ENCODE measurements around the gene CMTM3.

The CMTM3 gene

DNA sequence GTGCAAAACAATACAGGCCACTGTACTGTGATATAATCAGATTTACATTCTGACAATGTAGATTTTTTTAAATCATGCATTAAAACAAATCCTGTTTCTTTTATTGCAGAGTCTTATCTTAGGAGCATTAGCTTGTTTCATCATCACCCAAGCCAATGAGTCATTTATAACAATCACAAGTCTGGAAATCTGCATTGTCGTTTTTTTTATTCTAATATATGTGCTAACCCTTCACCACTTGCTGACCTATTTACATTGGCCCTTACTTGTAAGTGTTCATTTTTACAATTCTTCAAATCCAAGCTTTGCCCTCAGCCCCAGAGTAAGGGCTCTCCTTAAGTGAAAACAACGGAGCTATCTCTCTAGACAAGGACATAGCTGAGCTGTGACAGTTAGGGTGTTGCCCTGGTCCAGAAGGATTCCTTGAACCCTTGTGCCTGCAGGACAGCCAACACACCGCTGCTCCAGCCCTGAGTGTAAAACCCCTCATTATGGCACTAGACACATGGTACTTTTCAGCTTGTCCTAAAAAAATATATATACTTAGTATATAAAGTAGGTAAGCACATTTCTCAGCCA is 34.6 kb upstream of the CMTM3 start:
- H3K36me3 ChIP-seq: peaks cover 69% of the 10 kb centered on the region
- TF ChIP-seq, protein P1, sequence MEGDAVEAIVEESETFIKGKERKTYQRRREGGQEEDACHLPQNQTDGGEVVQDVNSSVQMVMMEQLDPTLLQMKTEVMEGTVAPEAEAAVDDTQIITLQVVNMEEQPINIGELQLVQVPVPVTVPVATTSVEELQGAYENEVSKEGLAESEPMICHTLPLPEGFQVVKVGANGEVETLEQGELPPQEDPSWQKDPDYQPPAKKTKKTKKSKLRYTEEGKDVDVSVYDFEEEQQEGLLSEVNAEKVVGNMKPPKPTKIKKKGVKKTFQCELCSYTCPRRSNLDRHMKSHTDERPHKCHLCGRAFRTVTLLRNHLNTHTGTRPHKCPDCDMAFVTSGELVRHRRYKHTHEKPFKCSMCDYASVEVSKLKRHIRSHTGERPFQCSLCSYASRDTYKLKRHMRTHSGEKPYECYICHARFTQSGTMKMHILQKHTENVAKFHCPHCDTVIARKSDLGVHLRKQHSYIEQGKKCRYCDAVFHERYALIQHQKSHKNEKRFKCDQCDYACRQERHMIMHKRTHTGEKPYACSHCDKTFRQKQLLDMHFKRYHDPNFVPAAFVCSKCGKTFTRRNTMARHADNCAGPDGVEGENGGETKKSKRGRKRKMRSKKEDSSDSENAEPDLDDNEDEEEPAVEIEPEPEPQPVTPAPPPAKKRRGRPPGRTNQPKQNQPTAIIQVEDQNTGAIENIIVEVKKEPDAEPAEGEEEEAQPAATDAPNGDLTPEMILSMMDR (IDR thresholded peaks at IDR 0.05): no peak
- H3K4me1 ChIP-seq (ENCODE audit: control insufficient read depth in 1 of 2, insufficient read depth in 1 of 2, low read depth in 1 of 2, low read length in 1 of 2): peaks cover 0 to 4% of the 10 kb centered on the region in 2 experiments
- no peak overlapping the region for H3K4me3 ChIP-seq (ENCODE audit: low read depth in 1 of 2, low read length in 1 of 2)
- no peaks in the 10 kb centered on the region for H3K27me3 ChIP-seq
- H3K9me3 ChIP-seq: no peaks in the 10 kb centered on the region
- H3K27ac ChIP-seq: peak overlapping the region; percentile 54

DNA sequence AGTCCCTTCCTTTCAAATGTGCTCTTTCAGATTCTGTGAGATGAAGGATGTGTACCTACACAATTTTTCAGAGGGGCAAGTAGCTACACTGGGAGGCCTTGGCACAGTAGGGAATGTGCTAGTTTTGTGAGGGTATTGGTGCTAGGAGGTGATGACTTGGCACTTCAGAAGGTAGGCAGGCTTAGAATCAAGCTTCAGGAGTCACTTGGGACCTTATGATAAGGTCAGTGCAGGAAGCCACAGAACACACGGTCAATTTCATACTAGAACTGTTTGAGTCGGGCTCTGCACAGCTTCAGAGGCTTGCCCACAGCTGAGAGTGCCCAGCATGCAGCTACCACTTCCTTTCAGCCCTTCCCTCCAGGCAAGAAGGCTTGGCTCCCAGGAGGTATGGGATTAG is 32.1 kb upstream of the CMTM3 start:
- peaks cover 8% of the 10 kb centered on the region for H3K27me3 ChIP-seq
- TF ChIP-seq, protein P1 (IDR thresholded peaks at IDR 0.05): no peak
- H3K27ac ChIP-seq: peak overlapping the region; percentile 54
- no peaks in the 10 kb centered on the region for H3K9me3 ChIP-seq
- peaks cover 0 to 4% of the 10 kb centered on the region in 2 experiments for H3K4me1 ChIP-seq (ENCODE audit: control insufficient read depth in 1 of 2, insufficient read depth in 1 of 2, low read depth in 1 of 2, low read length in 1 of 2)
- H3K4me3 ChIP-seq (ENCODE audit: low read depth in 1 of 2, low read length in 1 of 2): no peak overlapping the region
- peaks cover 47% of the 10 kb centered on the region for H3K36me3 ChIP-seq

DNA sequence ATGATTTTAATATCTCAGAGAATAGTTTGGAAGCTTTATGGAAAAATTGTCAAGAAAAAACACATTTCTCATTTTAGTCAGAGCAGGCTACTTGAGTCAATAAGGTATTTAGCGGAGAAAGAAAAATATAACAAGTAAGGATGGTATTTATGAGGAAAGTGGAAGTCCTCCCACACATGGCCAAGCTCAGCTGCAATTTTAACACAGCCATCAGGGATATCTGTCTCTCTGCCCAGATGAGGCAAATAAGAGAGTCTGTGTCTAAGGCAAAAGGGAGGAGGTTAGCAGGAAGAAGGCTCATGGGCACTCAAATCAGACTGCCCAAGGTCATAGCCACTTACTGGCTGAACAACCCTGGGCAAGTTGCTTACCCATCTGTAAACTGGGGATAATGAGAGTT is 30.4 kb upstream of the CMTM3 start:
- H3K36me3 ChIP-seq: peaks cover 34% of the 10 kb centered on the region
- H3K4me1 ChIP-seq (ENCODE audit: control insufficient read depth in 1 of 2, insufficient read depth in 1 of 2, low read depth in 1 of 2, low read length in 1 of 2): peaks cover 6 to 12% of the 10 kb centered on the region in 2 experiments
- TF ChIP-seq, protein P1 (IDR thresholded peaks at IDR 0.05): no peak
- no peak overlapping the region for H3K4me3 ChIP-seq (ENCODE audit: low read depth in 1 of 2, low read length in 1 of 2)
- H3K9me3 ChIP-seq: no peaks in the 10 kb centered on the region
- H3K27me3 ChIP-seq: peaks cover 25% of the 10 kb centered on the region
- no peak overlapping the region for H3K27ac ChIP-seq

DNA sequence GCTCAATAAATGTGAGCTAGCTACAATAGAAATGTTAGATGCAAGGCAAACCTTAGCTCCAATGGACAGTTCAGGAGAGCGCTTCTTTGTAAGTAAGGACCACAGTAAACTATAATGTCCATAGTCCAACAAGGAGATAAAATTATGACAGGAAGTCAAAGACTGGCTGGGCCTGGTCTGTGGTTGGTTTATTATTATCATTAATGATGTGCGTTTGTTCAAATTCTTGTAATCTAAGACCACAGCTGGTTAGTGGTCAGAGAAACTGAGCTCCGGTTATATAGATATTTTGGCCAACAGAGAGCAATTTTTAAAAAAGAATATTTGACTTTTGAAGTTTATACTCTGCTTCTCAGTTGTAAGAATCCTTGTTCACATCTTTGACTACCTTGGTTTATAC is 30.0 kb upstream of the CMTM3 start:
- TF ChIP-seq, protein P1 (IDR thresholded peaks at IDR 0.05): no peak
- H3K27ac ChIP-seq: no peak overlapping the region
- peaks cover 10 to 16% of the 10 kb centered on the region in 2 experiments for H3K4me1 ChIP-seq (ENCODE audit: control insufficient read depth in 1 of 2, insufficient read depth in 1 of 2, low read depth in 1 of 2, low read length in 1 of 2)
- H3K36me3 ChIP-seq: peaks cover 32% of the 10 kb centered on the region
- H3K4me3 ChIP-seq (ENCODE audit: low read depth in 1 of 2, low read length in 1 of 2): no peak overlapping the region
- no peaks in the 10 kb centered on the region for H3K9me3 ChIP-seq
- H3K27me3 ChIP-seq: peaks cover 30% of the 10 kb centered on the region

- peaks cover 27% of the 10 kb centered on the region for H3K36me3 ChIP-seq
- peaks cover 10 to 17% of the 10 kb centered on the region in 2 experiments for H3K4me1 ChIP-seq (ENCODE audit: control insufficient read depth in 1 of 2, insufficient read depth in 1 of 2, low read depth in 1 of 2, low read length in 1 of 2)
- no peak overlapping the region for H3K4me3 ChIP-seq (ENCODE audit: low read depth in 1 of 2, low read length in 1 of 2)
- H3K9me3 ChIP-seq: no peaks in the 10 kb centered on the region
- TF ChIP-seq, protein P1 (IDR thresholded peaks at IDR 0.05): no peak
- H3K27me3 ChIP-seq: peaks cover 35% of the 10 kb centered on the region
- H3K27ac ChIP-seq: no peak overlapping the region
These were observed 29.4 kb upstream of the CMTM3 start for GRCh38 chr16:66575060-66575459.

All from neutrophil (primary cell).